WTC11 (cell line): ENCODE measurements around the gene KHSRP.

ENCODE experiments used
- ATF6 ChIP-seq: sonication (generic); formaldehyde crosslinking; IDR thresholded peaks from 2 replicates; pipeline ENCODE4 v1.8.1; 2023; ENCODE audit warnings: mild to moderate bottlenecking, missing genetic modification reagents
- ESRRA ChIP-seq: sonication (generic); formaldehyde crosslinking; IDR thresholded peaks from 2 replicates; pipeline ENCODE4 v1.8.1; 2022; ENCODE audit warnings: mild to moderate bottlenecking, missing genetic modification reagents, borderline replicate concordance
- FOXP1 ChIP-seq: sonication (generic); formaldehyde crosslinking; IDR thresholded peaks from 2 replicates; pipeline ENCODE4 v1.8.0; 2022; ENCODE audit warnings: missing genetic modification reagents, mild to moderate bottlenecking, moderate library complexity, borderline replicate concordance
- HMGXB4 ChIP-seq: sonication (generic); formaldehyde crosslinking; IDR thresholded peaks from 2 replicates; pipeline ENCODE4 v1.8.1; 2023; ENCODE audit warnings: mild to moderate bottlenecking, moderate library complexity, missing genetic modification reagents
- NFYB ChIP-seq: sonication (generic); formaldehyde crosslinking; conservative IDR thresholded peaks from 2 replicates; pipeline ENCODE4 v1.8.0; 2022; ENCODE audit warnings: low read depth, missing genetic modification reagents
- SMAD3 ChIP-seq: sonication (generic); formaldehyde crosslinking; IDR thresholded peaks from 2 replicates; pipeline ENCODE4 v1.8.0; 2022; ENCODE audit warnings: missing genetic modification reagents, mild to moderate bottlenecking, borderline replicate concordance
- SP1 ChIP-seq: sonication (generic); formaldehyde crosslinking; conservative IDR thresholded peaks from 2 replicates; pipeline ENCODE4 v1.8.1; 2022; ENCODE audit warnings: missing genetic modification reagents
- ZBTB21 ChIP-seq: sonication (generic); formaldehyde crosslinking; IDR thresholded peaks from 2 replicates; pipeline ENCODE4 v1.8.1; 2023; ENCODE audit warnings: mild to moderate bottlenecking, missing genetic modification reagents, borderline replicate concordance
- ZNF423 ChIP-seq: fragments of 250-450 bp; sonication (Bioruptor Pico); IDR thresholded peaks from 2 replicates; pipeline ENCODE4 v2.1.2; 2022; ENCODE audit warnings: mild to moderate bottlenecking, moderate library complexity
- TF ChIP-seq, protein P1 (sequence below): fragments of 200-600 bp; IDR thresholded peaks from 2 replicates; pipeline ENCODE4 v1.8.0; 2022; ENCODE audit warnings: antibody characterized with exemption
- TF ChIP-seq, protein P2 (sequence below): sonication (generic); formaldehyde crosslinking; conservative IDR thresholded peaks from 2 replicates; pipeline ENCODE4 v1.8.1; 2023; ENCODE audit warnings: mild to moderate bottlenecking, low read depth, missing genetic modification reagents, moderate library complexity
- TF ChIP-seq, protein P3 (sequence below): sonication (generic); formaldehyde crosslinking; IDR thresholded peaks from 2 replicates; pipeline ENCODE4 v1.8.0; 2023; ENCODE audit warnings: missing genetic modification reagents

DNA sequence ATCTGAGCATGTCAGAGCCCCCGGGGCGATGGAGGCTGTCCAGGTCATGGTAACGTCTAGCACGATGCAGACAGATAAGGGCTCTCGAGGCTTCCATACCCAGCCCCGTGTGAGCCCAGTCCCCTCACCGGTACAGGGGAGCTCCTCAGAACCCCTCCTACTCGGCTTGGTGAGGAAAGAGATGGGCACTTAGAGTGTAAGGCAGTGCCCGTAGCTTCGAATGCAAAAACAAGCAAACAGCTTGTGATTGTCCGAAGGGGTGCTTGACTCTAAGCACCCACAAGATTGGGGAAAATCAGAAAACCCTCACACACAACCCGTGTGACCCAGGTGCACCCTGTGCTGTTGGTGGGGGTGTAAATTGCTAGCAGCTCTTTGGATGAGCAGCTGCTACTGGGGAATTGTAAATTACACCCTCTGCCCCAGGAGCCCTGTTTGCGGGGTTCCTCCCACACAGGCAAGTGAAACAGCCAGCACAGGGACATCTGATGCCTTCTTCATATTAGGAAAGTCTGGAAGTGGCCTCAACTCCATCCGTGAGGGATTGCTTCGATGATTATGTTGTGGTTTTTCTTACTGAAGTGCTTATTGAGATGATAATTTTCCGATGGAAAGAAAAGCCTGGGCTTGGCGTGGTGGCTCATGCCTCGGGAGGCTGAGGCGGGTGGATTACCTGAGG, 48.0 kb downstream of the KHSRP start:
- TF ChIP-seq, protein P1, sequence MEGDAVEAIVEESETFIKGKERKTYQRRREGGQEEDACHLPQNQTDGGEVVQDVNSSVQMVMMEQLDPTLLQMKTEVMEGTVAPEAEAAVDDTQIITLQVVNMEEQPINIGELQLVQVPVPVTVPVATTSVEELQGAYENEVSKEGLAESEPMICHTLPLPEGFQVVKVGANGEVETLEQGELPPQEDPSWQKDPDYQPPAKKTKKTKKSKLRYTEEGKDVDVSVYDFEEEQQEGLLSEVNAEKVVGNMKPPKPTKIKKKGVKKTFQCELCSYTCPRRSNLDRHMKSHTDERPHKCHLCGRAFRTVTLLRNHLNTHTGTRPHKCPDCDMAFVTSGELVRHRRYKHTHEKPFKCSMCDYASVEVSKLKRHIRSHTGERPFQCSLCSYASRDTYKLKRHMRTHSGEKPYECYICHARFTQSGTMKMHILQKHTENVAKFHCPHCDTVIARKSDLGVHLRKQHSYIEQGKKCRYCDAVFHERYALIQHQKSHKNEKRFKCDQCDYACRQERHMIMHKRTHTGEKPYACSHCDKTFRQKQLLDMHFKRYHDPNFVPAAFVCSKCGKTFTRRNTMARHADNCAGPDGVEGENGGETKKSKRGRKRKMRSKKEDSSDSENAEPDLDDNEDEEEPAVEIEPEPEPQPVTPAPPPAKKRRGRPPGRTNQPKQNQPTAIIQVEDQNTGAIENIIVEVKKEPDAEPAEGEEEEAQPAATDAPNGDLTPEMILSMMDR: no peak
- TF ChIP-seq FOXP1 (CRISPR knock-in tag) (no peak), HMGXB4 (no peak), ZBTB21 (CRISPR knock-in tag) (no peak), NFYB (CRISPR knock-in tag) (no peak), SP1 (CRISPR knock-in tag) (no peak), ESRRA (CRISPR knock-in tag) (no peak), ZNF423 (CRISPR knock-in tag) (no peak), ATF6 (CRISPR knock-in tag) (no peak), SMAD3 (CRISPR knock-in tag) (no peak)
- TF ChIP-seq, protein P2, sequence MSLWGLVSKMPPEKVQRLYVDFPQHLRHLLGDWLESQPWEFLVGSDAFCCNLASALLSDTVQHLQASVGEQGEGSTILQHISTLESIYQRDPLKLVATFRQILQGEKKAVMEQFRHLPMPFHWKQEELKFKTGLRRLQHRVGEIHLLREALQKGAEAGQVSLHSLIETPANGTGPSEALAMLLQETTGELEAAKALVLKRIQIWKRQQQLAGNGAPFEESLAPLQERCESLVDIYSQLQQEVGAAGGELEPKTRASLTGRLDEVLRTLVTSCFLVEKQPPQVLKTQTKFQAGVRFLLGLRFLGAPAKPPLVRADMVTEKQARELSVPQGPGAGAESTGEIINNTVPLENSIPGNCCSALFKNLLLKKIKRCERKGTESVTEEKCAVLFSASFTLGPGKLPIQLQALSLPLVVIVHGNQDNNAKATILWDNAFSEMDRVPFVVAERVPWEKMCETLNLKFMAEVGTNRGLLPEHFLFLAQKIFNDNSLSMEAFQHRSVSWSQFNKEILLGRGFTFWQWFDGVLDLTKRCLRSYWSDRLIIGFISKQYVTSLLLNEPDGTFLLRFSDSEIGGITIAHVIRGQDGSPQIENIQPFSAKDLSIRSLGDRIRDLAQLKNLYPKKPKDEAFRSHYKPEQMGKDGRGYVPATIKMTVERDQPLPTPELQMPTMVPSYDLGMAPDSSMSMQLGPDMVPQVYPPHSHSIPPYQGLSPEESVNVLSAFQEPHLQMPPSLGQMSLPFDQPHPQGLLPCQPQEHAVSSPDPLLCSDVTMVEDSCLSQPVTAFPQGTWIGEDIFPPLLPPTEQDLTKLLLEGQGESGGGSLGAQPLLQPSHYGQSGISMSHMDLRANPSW (CRISPR knock-in tag): no peak
- TF ChIP-seq, protein P3, sequence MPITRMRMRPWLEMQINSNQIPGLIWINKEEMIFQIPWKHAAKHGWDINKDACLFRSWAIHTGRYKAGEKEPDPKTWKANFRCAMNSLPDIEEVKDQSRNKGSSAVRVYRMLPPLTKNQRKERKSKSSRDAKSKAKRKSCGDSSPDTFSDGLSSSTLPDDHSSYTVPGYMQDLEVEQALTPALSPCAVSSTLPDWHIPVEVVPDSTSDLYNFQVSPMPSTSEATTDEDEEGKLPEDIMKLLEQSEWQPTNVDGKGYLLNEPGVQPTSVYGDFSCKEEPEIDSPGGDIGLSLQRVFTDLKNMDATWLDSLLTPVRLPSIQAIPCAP: no peak
